Natural killer cell (primary cell): ENCODE data around the gene KLHL6. TPM values are rescaled to one million over a fixed set of nuclear protein-coding genes. Genes with fewer than 3 reads are reported as not detected.
"Not testable (repeated sequence)": the region's sequence is repeated elsewhere in the genome, so short reads cannot be mapped to it uniquely, and the experiment has no call there.

ENCODE experiments used
- ATAC-seq, 3 donors: fragments of 150-1000 bp in 2 of 3; fragments of 200-7000 bp in 1 of 3; cut with Tn5 transposase; 1 replicate in 1 of 3; 2 replicates in 2 of 3; pipeline ENCODE4 v1.10.0; 2021; ENCODE audit warnings: mild to moderate bottlenecking in 2 of 3, moderate library complexity in 2 of 3
- DNase-seq, 2 donors: peaks; one replicate each; pipeline versions ENCODE4 v3.0.0 to v3.0.0-alpha.2; 2013 to 2021; ENCODE audit warnings: mixed read lengths in 1 of 2
- H3K27ac ChIP-seq: one replicate; pipeline ENCODE4 v1.5.1; 2013; ENCODE audit warnings: mild to moderate bottlenecking, low read length
- H3K27me3 ChIP-seq: one replicate; pipeline ENCODE4 v1.6.1; 2013; ENCODE audit warnings: low read length; ENCODE audit not compliant: control insufficient read depth, insufficient read depth
- H3K36me3 ChIP-seq: one replicate; pipeline ENCODE4 v1.6.1; 2013; ENCODE audit warnings: low read length; ENCODE audit not compliant: control insufficient read depth, insufficient read depth
- H3K4me1 ChIP-seq: one replicate; pipeline ENCODE4 v1.6.1; 2013; ENCODE audit warnings: low read length; ENCODE audit not compliant: control insufficient read depth, insufficient read depth
- H3K4me3 ChIP-seq: one replicate; pipeline ENCODE4 v1.5.1; 2013; ENCODE audit warnings: low read length
- H3K9me3 ChIP-seq: one replicate; pipeline ENCODE4 v1.6.1; 2013; ENCODE audit warnings: low read length; ENCODE audit not compliant: control insufficient read depth, insufficient read depth
- H3K27ac Mint-ChIP-seq, 2 donors: one replicate each; pipeline ENCODE4 v1.8.0; 2022; ENCODE audit warnings: mild to moderate bottlenecking in 2 of 2, mixed read lengths in 2 of 2, moderate library complexity in 1 of 2
- H3K27me3 Mint-ChIP-seq, 2 donors: one replicate each; pipeline ENCODE4 v1.8.0; 2022; ENCODE audit warnings: low read depth in 2 of 2, mixed read lengths in 2 of 2
- H3K36me3 Mint-ChIP-seq: one replicate; pipeline ENCODE4 v1.8.0; 2022; ENCODE audit warnings: mixed read lengths
- H3K4me1 Mint-ChIP-seq, 2 donors: one replicate each; pipeline ENCODE4 v1.8.0; 2022; ENCODE audit warnings: mixed read lengths in 2 of 2
- H3K4me3 Mint-ChIP-seq: one replicate; pipeline ENCODE4 v1.8.0; 2022; ENCODE audit warnings: mild to moderate bottlenecking, moderate library complexity, mixed read lengths
- H3K9me3 Mint-ChIP-seq, 2 donors: one replicate each; pipeline ENCODE4 v1.8.0; 2022; ENCODE audit warnings: mixed read lengths in 2 of 2
- WGBS: methylation state at CpG from one replicate; pipeline ENCODE4 v1.1.7; 2013; ENCODE audit warnings: missing lambda C conversion rate; ENCODE audit not compliant: insufficient coverage; 5-methylcytosine and 5-hydroxymethylcytosine counted together
- intact Hi-C: fragments of 100-400 bp; cut with micrococcal nuclease; formaldehyde crosslinking; loops from one replicate; pipeline ENCODE4 v1.14.2; 2022
- total RNA-seq, 4 donors: library from RNA; stranded (reverse); fragments of 120-200 nt in 1 of 4; gene quantifications; one replicate each; pipeline versions ENCODE4 v1.2.3 to v1.2.4, GENCODE V29; 2013 to 2022
- TF ChIP-seq, protein P1 (sequence below): fragments of 200-600 bp; IDR thresholded peaks from one replicate; pipeline ENCODE4 v1.8.0; 2022; ENCODE audit warnings: antibody characterized with exemption

KLHL6 gene
- total RNA-seq, 3 donors from 2014 or later (not counting 1 experiment from before 2014, with no cell fraction given): 10.9 to 17.3 (median 13.6) TPM

GRCh38 chr3:183444748-183445147 lies 110.8 kb downstream of the KLHL6 start:
- intact Hi-C loops: no loop called here
- ATAC-seq (no peak), DNase-seq (no peak)
- no peaks in the 10 kb centered on the region for H3K36me3 ChIP-seq
- no peak overlapping the region for H3K4me3 ChIP-seq
- H3K4me1 ChIP-seq: peaks cover 6% of the 10 kb centered on the region
- H3K9me3 Mint-ChIP-seq: peaks cover 2 to 9% of the 10 kb centered on the region in 2 donors
- TF ChIP-seq, protein P1, sequence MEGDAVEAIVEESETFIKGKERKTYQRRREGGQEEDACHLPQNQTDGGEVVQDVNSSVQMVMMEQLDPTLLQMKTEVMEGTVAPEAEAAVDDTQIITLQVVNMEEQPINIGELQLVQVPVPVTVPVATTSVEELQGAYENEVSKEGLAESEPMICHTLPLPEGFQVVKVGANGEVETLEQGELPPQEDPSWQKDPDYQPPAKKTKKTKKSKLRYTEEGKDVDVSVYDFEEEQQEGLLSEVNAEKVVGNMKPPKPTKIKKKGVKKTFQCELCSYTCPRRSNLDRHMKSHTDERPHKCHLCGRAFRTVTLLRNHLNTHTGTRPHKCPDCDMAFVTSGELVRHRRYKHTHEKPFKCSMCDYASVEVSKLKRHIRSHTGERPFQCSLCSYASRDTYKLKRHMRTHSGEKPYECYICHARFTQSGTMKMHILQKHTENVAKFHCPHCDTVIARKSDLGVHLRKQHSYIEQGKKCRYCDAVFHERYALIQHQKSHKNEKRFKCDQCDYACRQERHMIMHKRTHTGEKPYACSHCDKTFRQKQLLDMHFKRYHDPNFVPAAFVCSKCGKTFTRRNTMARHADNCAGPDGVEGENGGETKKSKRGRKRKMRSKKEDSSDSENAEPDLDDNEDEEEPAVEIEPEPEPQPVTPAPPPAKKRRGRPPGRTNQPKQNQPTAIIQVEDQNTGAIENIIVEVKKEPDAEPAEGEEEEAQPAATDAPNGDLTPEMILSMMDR: no peak
- H3K27me3 ChIP-seq: no peaks in the 10 kb centered on the region
- no CpG with 5 or more reads among the region's 1 CpG for WGBS
- H3K4me3 Mint-ChIP-seq: no peak overlapping the region
- peaks cover 6% of the 10 kb centered on the region for H3K36me3 Mint-ChIP-seq
- H3K4me1 Mint-ChIP-seq: peaks cover 25% of the 10 kb centered on the region in 2 donors
- H3K27ac ChIP-seq: no peak overlapping the region
- peaks cover 4% of the 10 kb centered on the region for H3K9me3 ChIP-seq
- H3K27ac Mint-ChIP-seq: no peak overlapping the region
- H3K27me3 Mint-ChIP-seq: peaks cover 0 to 6% of the 10 kb centered on the region in 2 donors

GRCh38 chr3:183443395-183444385 lies 111.8 kb downstream of the KLHL6 start:
- H3K4me3 Mint-ChIP-seq: no peak overlapping the region
- Histone ChIP-seq H3K36me3 (no peaks in the 10 kb centered on the region), H3K4me1 (peaks cover 6% of the 10 kb centered on the region), H3K27ac (no peak overlapping the region), H3K4me3 (no peak overlapping the region), H3K9me3 (peaks cover 4% of the 10 kb centered on the region), H3K27me3 (no peaks in the 10 kb centered on the region)
- intact Hi-C loops: no loop called here
- WGBS: 78% methylated on average over 7 of the region's 10 CpGs
- peaks cover 6% of the 10 kb centered on the region for H3K36me3 Mint-ChIP-seq
- DNase-seq: no peak
- peaks cover 17% of the 10 kb centered on the region in 2 donors for H3K4me1 Mint-ChIP-seq
- H3K27me3 Mint-ChIP-seq: peaks cover 0 to 6% of the 10 kb centered on the region in 2 donors
- no peak overlapping the region for H3K27ac Mint-ChIP-seq
- TF ChIP-seq, protein P1: no peak
- ATAC-seq: no peak
- peaks cover 2 to 9% of the 10 kb centered on the region in 2 donors for H3K9me3 Mint-ChIP-seq

DNA sequence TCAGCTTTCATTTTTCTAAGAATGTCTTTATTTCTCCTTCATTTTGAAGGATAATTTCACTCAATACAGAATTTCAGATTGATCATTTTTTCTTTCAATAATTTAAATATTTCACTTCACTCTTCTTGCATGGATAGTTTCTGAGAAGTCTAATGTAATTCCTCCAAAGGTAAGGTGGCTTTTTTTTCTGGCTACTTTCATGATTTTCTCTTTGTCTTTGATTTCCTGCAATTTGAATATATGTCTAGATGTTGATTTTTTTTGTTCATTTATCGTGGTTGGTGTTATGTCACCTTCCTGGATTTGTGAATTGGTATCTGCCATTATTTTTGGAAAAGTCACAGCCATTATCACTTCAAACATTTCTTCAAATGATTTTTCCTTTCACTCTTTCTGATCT lies 112.5 kb downstream of the KLHL6 start:
- Histone ChIP-seq H3K27me3 (no peaks in the 10 kb centered on the region), H3K4me1 (peaks cover 4% of the 10 kb centered on the region), H3K9me3 (peaks cover 4% of the 10 kb centered on the region), H3K36me3 (no peaks in the 10 kb centered on the region), H3K4me3 (no peak overlapping the region), H3K27ac (no peak overlapping the region)
- H3K4me1 Mint-ChIP-seq: peaks cover 10% of the 10 kb centered on the region in 2 donors
- intact Hi-C loops: no loop called here
- H3K36me3 Mint-ChIP-seq: peaks cover 6% of the 10 kb centered on the region
- H3K4me3 Mint-ChIP-seq: no peak overlapping the region
- no peak for DNase-seq
- TF ChIP-seq, protein P1: no peak
- ATAC-seq: no peak
- peaks cover 0 to 6% of the 10 kb centered on the region in 2 donors for H3K27me3 Mint-ChIP-seq
- peaks cover 2 to 9% of the 10 kb centered on the region in 2 donors for H3K9me3 Mint-ChIP-seq
- no peak overlapping the region for H3K27ac Mint-ChIP-seq
- no CpG with 5 or more reads among the region's 1 CpG for WGBS

DNA sequence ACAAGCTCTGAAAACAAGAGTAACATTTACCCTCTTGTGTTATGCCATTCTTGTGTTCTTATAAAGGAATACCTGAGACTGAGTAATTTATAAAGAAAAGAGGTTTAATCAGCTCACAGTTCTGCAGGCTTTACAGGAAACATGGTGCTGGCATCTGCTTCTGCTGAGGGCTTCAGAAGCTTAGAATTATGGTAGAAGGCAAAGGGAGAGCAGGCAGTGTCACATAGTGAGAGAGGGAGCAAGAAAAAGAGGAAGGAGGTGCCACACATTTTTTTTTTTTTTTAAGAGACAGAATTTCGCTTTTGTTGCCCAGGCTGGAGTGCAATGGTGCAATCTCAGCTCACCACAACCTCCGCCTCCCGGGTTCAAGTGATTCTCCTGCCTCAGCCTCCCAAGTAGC lies 115.0 kb downstream of the KLHL6 start:
- DNase-seq, intact Hi-C loops, H3K27me3 Mint-ChIP-seq, H3K4me3 Mint-ChIP-seq, H3K36me3 Mint-ChIP-seq, H3K27ac ChIP-seq, H3K4me3 ChIP-seq, H3K9me3 ChIP-seq, H3K36me3 ChIP-seq, H3K27me3 ChIP-seq, H3K27ac Mint-ChIP-seq, H3K4me1 Mint-ChIP-seq, H3K9me3 Mint-ChIP-seq, H3K4me1 ChIP-seq, ATAC-seq: not testable (repeated sequence)
- no CpG with 5 or more reads among the region's 3 CpGs for WGBS
